WTC11 (cell line): ENCODE data around the gene LRRC58. TPM values are rescaled to one million over a fixed set of nuclear protein-coding genes. Genes with fewer than 3 reads are reported as not detected.

Experiments
- ATAC-seq: fragments of 200-7000 bp; cut with Tn5 transposase; 2 replicates; pipeline ENCODE4 v1.10.0; 2021; ENCODE audit warnings: mild to moderate bottlenecking, moderate library complexity
- CTCF ChIA-PET: fragments of 300-600 bp; sonication (Branson Sonifier 250); formaldehyde crosslinking; loops from one replicate; lab custom pipeline; 2021; ENCODE audit warnings: antibody characterized with exemption; lab: Charles Lee
- POLR2A ChIA-PET: fragments of 350-600 bp; sonication (Branson Sonifier 250); formaldehyde crosslinking; loops from one replicate; lab custom pipeline; 2021; ENCODE audit warnings: antibody characterized with exemption; lab: Charles Lee
- DNase-seq: peaks from one replicate; pipeline ENCODE4 v3.0.0; 2021; ENCODE audit warnings: low spot score
- H3K27ac Mint-ChIP-seq: 2 replicates; pipeline ENCODE4 v1.8.0; 2021; ENCODE audit warnings: mixed read lengths
- H3K27me3 Mint-ChIP-seq: 2 replicates; pipeline ENCODE4 v1.8.0; 2021; ENCODE audit warnings: low read depth, mild to moderate bottlenecking, moderate library complexity, mixed read lengths
- H3K36me3 Mint-ChIP-seq: 2 replicates; pipeline ENCODE4 v1.8.0; 2021; ENCODE audit warnings: mixed read lengths
- H3K4me1 Mint-ChIP-seq: 2 replicates; pipeline ENCODE4 v1.8.0; 2022; ENCODE audit warnings: mixed read lengths
- H3K4me3 Mint-ChIP-seq: 2 replicates; pipeline ENCODE4 v1.8.0; 2021; ENCODE audit warnings: mild to moderate bottlenecking, moderate library complexity, mixed read lengths
- H3K9me3 Mint-ChIP-seq: 2 replicates; pipeline ENCODE4 v1.8.0; 2021; ENCODE audit warnings: mixed read lengths
- ATF1 ChIP-seq: sonication (generic); formaldehyde crosslinking; IDR thresholded peaks from 2 replicates; pipeline ENCODE4 v1.8.1; 2023; ENCODE audit warnings: mild to moderate bottlenecking, moderate library complexity, missing genetic modification reagents
- GTF2I ChIP-seq: fragments of 250-450 bp; sonication (Bioruptor Pico); conservative IDR thresholded peaks from 2 replicates; pipeline ENCODE4 v1.4.0; 2021; ENCODE audit warnings: mild to moderate bottlenecking
- IRF2 ChIP-seq: sonication (generic); formaldehyde crosslinking; IDR thresholded peaks from 2 replicates; pipeline ENCODE4 v1.8.0; 2022; ENCODE audit warnings: low read depth, missing genetic modification reagents, borderline replicate concordance
- KAT7 ChIP-seq: sonication (generic); formaldehyde crosslinking; IDR thresholded peaks from 2 replicates; pipeline ENCODE4 v1.8.1; 2023; ENCODE audit warnings: missing genetic modification reagents, mild to moderate bottlenecking, borderline replicate concordance
- NFYB ChIP-seq: sonication (generic); formaldehyde crosslinking; conservative IDR thresholded peaks from 2 replicates; pipeline ENCODE4 v1.8.0; 2022; ENCODE audit warnings: low read depth, missing genetic modification reagents
- NR1H2 ChIP-seq: sonication (generic); formaldehyde crosslinking; IDR thresholded peaks from 2 replicates; pipeline ENCODE4 v1.9.0; 2021; ENCODE audit warnings: mild to moderate bottlenecking, moderate library complexity, missing genetic modification reagents
- RORB ChIP-seq: fragments of 250-450 bp; sonication (Bioruptor Pico); IDR thresholded peaks from 2 replicates; pipeline ENCODE4 v1.9.0; 2021; ENCODE audit warnings: mild to moderate bottlenecking
- SOX15 ChIP-seq: fragments of 250-450 bp; sonication (Bioruptor Pico); IDR thresholded peaks from 2 replicates; pipeline ENCODE4 v1.9.0; 2021; ENCODE audit warnings: mild to moderate bottlenecking
- ZNF263 ChIP-seq: sonication (generic); formaldehyde crosslinking; IDR thresholded peaks from 2 replicates; pipeline ENCODE4 v1.8.1; 2022; ENCODE audit warnings: low read depth, mild to moderate bottlenecking, moderate library complexity, missing genetic modification reagents
- total RNA-seq: library from RNA; stranded (reverse); gene quantifications from 3 replicates; pipeline ENCODE4 v1.2.3, GENCODE V29; 2021
- TF ChIP-seq, protein P1 (sequence below): fragments of 250-450 bp; sonication (Bioruptor Pico); IDR thresholded peaks from 2 replicates; pipeline ENCODE4 v1.9.0; 2021; ENCODE audit warnings: moderate library complexity, mild to moderate bottlenecking, inconsistent platforms, borderline replicate concordance
- TF ChIP-seq, protein P2 (sequence below): sonication (generic); formaldehyde crosslinking; IDR thresholded peaks from 2 replicates; pipeline ENCODE4 v1.8.1; 2023; ENCODE audit warnings: mild to moderate bottlenecking, missing genetic modification reagents
- TF ChIP-seq, protein P3 (sequence below): fragments of 250-450 bp; sonication (Bioruptor Pico); IDR thresholded peaks from 2 replicates; pipeline ENCODE4 v1.9.0; 2021; ENCODE audit warnings: mild to moderate bottlenecking
- TF ChIP-seq, protein P4 (sequence below): fragments of 250-450 bp; sonication (Bioruptor Pico); IDR thresholded peaks from 2 replicates; pipeline ENCODE4 v1.8.0; 2021; ENCODE audit warnings: mild to moderate bottlenecking
- TF ChIP-seq, protein P5 (sequence below): sonication (generic); formaldehyde crosslinking; IDR thresholded peaks from 2 replicates; pipeline ENCODE4 v1.8.1; 2022; ENCODE audit warnings: low read depth, missing genetic modification reagents, borderline replicate concordance
- TF ChIP-seq, protein P6 (sequence below): fragments of 250-450 bp; sonication (Bioruptor Pico); IDR thresholded peaks from 2 replicates; pipeline ENCODE4 v1.9.0; 2021; ENCODE audit warnings: mild to moderate bottlenecking
- TF ChIP-seq, protein P7 (sequence below): sonication (generic); formaldehyde crosslinking; IDR thresholded peaks from 2 replicates; pipeline ENCODE4 v1.8.0; 2023; ENCODE audit warnings: mild to moderate bottlenecking, missing genetic modification reagents
- TF ChIP-seq, protein P8 (sequence below): sonication (generic); formaldehyde crosslinking; IDR thresholded peaks from 2 replicates; pipeline ENCODE4 v1.8.0; 2023; ENCODE audit warnings: missing genetic modification reagents
- TF ChIP-seq, protein P9 (sequence below): sonication (generic); formaldehyde crosslinking; IDR thresholded peaks from 2 replicates; pipeline ENCODE4 v1.8.1; 2022; ENCODE audit warnings: mild to moderate bottlenecking, moderate library complexity, missing genetic modification reagents
- TF ChIP-seq, protein P10 (sequence below): sonication (generic); formaldehyde crosslinking; IDR thresholded peaks from 2 replicates; pipeline ENCODE4 v1.8.1; 2023; ENCODE audit warnings: mild to moderate bottlenecking, moderate library complexity, missing genetic modification reagents

Gene LRRC58
- total RNA-seq, 1 experiment from 2014 or later, result 15.1 TPM

DNA sequence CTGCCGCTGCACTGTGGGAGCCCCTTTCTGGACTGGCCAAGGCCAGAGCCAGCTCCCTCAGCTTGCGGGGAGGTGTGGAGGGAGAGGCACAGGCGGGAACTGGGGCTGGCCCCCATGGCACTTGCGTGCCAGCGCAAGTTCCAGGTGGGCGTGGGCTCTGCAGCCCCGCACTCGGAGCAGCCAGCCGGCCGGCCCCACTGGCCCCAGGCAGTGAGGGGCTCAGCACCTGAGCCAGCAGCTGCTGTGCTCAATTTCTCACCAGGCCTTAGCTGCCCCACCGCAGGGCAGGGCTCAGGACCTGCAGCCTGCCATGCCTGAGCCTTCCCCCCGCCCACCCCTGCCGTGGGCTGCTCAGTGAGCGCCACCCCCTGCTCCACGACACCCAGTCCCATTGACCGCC, 59.5 kb downstream of the LRRC58 start:
- Mint-ChIP-seq H3K4me3 (no peak overlapping the region), H3K27ac (no peak overlapping the region), H3K36me3 (peaks cover 5% of the 10 kb centered on the region), H3K9me3 (peaks cover 40% of the 10 kb centered on the region), H3K4me1 (peaks cover 2% of the 10 kb centered on the region), H3K27me3 (peaks cover 52% of the 10 kb centered on the region)
- no peak for DNase-seq
- TF ChIP-seq, protein P1, sequence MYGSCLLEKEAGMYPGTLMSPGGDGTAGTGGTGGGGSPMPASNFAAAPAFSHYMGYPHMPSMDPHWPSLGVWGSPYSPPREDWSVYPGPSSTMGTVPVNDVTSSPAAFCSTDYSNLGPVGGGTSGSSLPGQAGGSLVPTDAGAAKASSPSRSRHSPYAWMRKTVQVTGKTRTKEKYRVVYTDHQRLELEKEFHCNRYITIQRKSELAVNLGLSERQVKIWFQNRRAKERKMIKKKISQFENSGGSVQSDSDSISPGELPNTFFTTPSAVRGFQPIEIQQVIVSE (CRISPR knock-in tag), result no peak
- TF ChIP-seq, protein P2, sequence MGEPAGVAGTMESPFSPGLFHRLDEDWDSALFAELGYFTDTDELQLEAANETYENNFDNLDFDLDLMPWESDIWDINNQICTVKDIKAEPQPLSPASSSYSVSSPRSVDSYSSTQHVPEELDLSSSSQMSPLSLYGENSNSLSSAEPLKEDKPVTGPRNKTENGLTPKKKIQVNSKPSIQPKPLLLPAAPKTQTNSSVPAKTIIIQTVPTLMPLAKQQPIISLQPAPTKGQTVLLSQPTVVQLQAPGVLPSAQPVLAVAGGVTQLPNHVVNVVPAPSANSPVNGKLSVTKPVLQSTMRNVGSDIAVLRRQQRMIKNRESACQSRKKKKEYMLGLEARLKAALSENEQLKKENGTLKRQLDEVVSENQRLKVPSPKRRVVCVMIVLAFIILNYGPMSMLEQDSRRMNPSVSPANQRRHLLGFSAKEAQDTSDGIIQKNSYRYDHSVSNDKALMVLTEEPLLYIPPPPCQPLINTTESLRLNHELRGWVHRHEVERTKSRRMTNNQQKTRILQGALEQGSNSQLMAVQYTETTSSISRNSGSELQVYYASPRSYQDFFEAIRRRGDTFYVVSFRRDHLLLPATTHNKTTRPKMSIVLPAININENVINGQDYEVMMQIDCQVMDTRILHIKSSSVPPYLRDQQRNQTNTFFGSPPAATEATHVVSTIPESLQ (CRISPR knock-in tag), result no peak
- TF ChIP-seq, protein P3, sequence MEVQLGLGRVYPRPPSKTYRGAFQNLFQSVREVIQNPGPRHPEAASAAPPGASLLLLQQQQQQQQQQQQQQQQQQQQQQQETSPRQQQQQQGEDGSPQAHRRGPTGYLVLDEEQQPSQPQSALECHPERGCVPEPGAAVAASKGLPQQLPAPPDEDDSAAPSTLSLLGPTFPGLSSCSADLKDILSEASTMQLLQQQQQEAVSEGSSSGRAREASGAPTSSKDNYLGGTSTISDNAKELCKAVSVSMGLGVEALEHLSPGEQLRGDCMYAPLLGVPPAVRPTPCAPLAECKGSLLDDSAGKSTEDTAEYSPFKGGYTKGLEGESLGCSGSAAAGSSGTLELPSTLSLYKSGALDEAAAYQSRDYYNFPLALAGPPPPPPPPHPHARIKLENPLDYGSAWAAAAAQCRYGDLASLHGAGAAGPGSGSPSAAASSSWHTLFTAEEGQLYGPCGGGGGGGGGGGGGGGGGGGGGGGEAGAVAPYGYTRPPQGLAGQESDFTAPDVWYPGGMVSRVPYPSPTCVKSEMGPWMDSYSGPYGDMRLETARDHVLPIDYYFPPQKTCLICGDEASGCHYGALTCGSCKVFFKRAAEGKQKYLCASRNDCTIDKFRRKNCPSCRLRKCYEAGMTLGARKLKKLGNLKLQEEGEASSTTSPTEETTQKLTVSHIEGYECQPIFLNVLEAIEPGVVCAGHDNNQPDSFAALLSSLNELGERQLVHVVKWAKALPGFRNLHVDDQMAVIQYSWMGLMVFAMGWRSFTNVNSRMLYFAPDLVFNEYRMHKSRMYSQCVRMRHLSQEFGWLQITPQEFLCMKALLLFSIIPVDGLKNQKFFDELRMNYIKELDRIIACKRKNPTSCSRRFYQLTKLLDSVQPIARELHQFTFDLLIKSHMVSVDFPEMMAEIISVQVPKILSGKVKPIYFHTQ (CRISPR knock-in tag), result no peak
- no peak for TF ChIP-seq KAT7 (CRISPR knock-in tag)
- TF ChIP-seq ATF1, result no peak
- CTCF ChIA-PET, result no interaction called here
- no peak for ATAC-seq
- POLR2A ChIA-PET, result no interaction called here

DNA sequence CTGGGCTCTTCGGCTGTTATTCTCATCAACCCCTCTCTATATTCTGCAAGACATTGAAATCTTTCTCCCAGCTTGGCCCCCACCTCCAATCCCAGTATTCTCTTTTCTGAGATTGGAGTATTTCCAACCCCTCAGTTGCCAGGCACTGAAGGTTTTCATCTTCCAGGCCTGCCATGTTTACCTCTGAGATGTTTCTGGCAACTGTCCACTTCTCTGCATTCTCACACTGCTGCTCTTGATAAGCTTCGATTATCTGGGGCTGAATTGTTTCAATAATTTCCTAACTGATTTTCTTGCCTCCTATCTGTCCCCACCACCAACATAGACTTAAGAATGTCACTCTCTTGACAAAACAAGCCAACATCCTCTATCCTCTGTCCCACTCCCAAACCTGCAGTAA, 62.7 kb downstream of the LRRC58 start:
- Mint-ChIP-seq H3K27me3 (peaks cover 57% of the 10 kb centered on the region), H3K9me3 (peaks cover 16% of the 10 kb centered on the region), H3K36me3 (peaks cover 2% of the 10 kb centered on the region; the same call in 1 of the 2 replicates), H3K4me3 (no peak overlapping the region), H3K4me1 (peaks cover 14% of the 10 kb centered on the region), H3K27ac (no peak overlapping the region)
- ChIA-PET CTCF (no interaction called here), POLR2A (no interaction called here)
- TF ChIP-seq SOX15 (CRISPR knock-in tag), result no peak
- TF ChIP-seq NR1H2, result no peak
- TF ChIP-seq, protein P4, sequence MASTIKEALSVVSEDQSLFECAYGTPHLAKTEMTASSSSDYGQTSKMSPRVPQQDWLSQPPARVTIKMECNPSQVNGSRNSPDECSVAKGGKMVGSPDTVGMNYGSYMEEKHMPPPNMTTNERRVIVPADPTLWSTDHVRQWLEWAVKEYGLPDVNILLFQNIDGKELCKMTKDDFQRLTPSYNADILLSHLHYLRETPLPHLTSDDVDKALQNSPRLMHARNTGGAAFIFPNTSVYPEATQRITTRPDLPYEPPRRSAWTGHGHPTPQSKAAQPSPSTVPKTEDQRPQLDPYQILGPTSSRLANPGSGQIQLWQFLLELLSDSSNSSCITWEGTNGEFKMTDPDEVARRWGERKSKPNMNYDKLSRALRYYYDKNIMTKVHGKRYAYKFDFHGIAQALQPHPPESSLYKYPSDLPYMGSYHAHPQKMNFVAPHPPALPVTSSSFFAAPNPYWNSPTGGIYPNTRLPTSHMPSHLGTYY (CRISPR knock-in tag), result no peak
- TF ChIP-seq NFYB, result no peak
- TF ChIP-seq, protein P5, sequence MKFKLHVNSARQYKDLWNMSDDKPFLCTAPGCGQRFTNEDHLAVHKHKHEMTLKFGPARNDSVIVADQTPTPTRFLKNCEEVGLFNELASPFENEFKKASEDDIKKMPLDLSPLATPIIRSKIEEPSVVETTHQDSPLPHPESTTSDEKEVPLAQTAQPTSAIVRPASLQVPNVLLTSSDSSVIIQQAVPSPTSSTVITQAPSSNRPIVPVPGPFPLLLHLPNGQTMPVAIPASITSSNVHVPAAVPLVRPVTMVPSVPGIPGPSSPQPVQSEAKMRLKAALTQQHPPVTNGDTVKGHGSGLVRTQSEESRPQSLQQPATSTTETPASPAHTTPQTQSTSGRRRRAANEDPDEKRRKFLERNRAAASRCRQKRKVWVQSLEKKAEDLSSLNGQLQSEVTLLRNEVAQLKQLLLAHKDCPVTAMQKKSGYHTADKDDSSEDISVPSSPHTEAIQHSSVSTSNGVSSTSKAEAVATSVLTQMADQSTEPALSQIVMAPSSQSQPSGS (CRISPR knock-in tag), result no peak
- no peak for TF ChIP-seq GTF2I
- no peak for TF ChIP-seq IRF2 (CRISPR knock-in tag)
- TF ChIP-seq, protein P6, sequence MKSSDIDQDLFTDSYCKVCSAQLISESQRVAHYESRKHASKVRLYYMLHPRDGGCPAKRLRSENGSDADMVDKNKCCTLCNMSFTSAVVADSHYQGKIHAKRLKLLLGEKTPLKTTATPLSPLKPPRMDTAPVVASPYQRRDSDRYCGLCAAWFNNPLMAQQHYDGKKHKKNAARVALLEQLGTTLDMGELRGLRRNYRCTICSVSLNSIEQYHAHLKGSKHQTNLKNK (CRISPR knock-in tag), result no peak
- no peak for TF ChIP-seq ZNF263 (CRISPR knock-in tag)
- TF ChIP-seq, protein P7, sequence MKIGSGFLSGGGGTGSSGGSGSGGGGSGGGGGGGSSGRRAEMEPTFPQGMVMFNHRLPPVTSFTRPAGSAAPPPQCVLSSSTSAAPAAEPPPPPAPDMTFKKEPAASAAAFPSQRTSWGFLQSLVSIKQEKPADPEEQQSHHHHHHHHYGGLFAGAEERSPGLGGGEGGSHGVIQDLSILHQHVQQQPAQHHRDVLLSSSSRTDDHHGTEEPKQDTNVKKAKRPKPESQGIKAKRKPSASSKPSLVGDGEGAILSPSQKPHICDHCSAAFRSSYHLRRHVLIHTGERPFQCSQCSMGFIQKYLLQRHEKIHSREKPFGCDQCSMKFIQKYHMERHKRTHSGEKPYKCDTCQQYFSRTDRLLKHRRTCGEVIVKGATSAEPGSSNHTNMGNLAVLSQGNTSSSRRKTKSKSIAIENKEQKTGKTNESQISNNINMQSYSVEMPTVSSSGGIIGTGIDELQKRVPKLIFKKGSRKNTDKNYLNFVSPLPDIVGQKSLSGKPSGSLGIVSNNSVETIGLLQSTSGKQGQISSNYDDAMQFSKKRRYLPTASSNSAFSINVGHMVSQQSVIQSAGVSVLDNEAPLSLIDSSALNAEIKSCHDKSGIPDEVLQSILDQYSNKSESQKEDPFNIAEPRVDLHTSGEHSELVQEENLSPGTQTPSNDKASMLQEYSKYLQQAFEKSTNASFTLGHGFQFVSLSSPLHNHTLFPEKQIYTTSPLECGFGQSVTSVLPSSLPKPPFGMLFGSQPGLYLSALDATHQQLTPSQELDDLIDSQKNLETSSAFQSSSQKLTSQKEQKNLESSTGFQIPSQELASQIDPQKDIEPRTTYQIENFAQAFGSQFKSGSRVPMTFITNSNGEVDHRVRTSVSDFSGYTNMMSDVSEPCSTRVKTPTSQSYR, result no peak
- no peak for TF ChIP-seq RORB (CRISPR knock-in tag)
- TF ChIP-seq, protein P8, sequence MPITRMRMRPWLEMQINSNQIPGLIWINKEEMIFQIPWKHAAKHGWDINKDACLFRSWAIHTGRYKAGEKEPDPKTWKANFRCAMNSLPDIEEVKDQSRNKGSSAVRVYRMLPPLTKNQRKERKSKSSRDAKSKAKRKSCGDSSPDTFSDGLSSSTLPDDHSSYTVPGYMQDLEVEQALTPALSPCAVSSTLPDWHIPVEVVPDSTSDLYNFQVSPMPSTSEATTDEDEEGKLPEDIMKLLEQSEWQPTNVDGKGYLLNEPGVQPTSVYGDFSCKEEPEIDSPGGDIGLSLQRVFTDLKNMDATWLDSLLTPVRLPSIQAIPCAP (CRISPR knock-in tag), result no peak
- TF ChIP-seq, protein P9, sequence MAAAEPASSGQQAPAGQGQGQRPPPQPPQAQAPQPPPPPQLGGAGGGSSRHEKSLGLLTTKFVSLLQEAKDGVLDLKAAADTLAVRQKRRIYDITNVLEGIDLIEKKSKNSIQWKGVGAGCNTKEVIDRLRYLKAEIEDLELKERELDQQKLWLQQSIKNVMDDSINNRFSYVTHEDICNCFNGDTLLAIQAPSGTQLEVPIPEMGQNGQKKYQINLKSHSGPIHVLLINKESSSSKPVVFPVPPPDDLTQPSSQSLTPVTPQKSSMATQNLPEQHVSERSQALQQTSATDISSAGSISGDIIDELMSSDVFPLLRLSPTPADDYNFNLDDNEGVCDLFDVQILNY (CRISPR knock-in tag), result no peak
- TF ChIP-seq, protein P10, sequence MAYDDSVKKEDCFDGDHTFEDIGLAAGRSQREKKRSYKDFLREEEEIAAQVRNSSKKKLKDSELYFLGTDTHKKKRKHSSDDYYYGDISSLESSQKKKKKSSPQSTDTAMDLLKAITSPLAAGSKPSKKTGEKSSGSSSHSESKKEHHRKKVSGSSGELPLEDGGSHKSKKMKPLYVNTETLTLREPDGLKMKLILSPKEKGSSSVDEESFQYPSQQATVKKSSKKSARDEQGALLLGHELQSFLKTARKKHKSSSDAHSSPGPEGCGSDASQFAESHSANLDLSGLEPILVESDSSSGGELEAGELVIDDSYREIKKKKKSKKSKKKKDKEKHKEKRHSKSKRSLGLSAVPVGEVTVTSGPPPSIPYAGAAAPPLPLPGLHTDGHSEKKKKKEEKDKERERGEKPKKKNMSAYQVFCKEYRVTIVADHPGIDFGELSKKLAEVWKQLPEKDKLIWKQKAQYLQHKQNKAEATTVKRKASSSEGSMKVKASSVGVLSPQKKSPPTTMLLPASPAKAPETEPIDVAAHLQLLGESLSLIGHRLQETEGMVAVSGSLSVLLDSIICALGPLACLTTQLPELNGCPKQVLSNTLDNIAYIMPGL (CRISPR knock-in tag), result no peak
- DNase-seq, result no peak
- ATAC-seq, result no peak
